ENCODE data around the gene ZNF277.
A peak's percentile ranks its signal among the peaks of the same experiment; 100 is the strongest.

ZNF277 gene

DNA sequence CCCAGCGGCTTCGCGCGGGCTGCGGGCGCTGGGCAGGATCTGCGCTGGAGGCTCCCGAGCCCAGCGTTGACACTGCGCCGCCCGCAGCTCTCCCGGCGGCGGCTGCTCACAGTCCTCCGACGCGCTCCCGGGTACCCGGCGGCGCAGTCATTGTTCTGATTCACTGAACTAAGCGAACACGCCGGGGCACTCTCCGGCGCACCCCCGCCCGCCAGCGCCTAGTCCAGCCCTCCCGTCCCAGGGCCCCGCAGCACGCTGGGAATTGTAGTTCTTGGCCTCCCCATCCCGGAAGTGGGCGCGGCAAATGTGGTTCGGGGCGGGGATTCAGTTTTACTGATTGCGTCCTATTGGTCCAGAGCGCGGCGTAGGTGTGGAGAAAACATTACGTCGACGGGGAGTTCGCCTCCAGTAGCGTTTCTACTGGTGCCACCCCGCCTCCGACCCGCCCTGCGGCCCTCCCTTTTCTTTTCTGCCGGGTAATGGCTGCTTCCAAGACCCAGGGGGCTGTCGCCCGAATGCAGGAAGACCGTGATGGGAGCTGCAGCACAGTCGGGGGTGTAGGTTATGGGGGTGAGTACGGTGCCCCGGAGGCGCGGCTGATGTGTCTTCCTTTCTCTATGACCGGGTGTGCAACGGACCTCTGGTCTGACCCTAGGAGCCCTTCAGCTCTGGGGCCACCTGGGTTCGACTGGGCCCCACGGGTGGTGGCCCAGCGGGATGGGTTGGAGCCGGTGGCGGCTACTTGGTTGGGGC is at the start of gene ZNF277, which contains the start of gene DOCK4:
Gene ZNF277 (plus strand): TSS at position 458 of the 753 bp plus-strand sequence. CDS start 22 bp downstream, at position 480.
Gene DOCK4 (minus strand): TSS at position 162 of the 753 bp plus-strand sequence. CDS start 261 bp downstream, outside the sequence.
- DNase-seq = peak; percentile 98

- peak; percentile 17 for DNase-seq
Observed at GRCh38 chr7:112157072-112157471, 49.4 kb upstream of the ZNF277 start.

GRCh38 chr7:112159351-112159750 is 47.1 kb upstream of the ZNF277 start:
- no peak for DNase-seq

DNA sequence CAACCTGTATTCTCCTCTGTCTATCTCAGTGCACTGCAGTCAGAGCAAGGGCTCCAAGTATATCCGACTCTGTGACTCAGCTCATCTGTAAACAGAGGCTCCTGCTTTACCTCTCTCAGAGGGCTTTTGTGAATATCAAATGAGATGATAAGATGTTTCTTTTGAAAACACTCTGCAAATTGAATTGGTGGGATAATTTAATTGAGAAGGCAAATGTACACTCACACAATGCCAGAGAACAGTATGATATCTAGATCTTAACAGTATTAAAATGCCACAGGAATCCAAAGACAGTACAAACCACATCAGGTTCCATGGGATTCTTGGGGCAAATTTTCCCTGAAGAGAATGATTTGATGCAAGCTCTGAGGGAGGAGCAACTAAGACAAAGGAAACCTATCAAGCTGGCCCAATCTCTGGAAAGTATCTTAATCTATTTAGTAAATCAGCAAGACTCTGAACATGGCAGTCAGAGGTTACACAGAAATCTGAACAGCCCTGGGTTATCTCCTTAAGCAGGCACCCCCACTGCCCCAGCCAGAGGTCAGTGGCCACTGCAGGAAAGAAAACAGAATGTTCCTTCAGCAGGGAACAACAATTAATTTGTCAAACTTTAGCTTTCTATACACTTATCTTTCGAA is 46.2 kb upstream of the ZNF277 start:
- DNase-seq = peak; percentile 21

- DNase-seq = no peak
Observed at GRCh38 chr7:112160771-112161150, 45.7 kb upstream of the ZNF277 start.

- DNase-seq = no peak
Observed at GRCh38 chr7:112161253-112162141, 45.0 kb upstream of the ZNF277 start.

- peak; percentile 61 for DNase-seq
Observed at GRCh38 chr7:112162142-112162766, 44.2 kb upstream of the ZNF277 start.

GRCh38 chr7:112162784-112163506 is 43.5 kb upstream of the ZNF277 start:
- DNase-seq = no peak

DNA sequence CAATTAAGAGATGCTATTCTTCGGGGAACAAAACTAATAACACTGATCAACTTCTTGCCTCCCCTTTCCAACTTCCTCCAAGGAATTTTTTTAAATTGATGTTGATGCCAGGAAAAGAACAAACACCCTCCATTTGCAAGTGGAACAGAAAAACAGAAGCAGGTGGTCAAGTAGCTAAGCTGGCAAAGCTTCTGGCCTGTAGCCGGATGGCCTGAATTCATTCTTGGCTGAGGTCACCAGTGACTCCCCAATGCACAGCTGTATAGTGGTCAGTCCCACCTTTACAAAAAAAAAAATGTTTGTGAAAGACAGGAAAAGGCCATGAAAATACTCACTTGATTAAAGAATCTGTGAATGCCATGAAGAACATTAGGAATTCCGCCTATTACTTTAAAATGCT is 39.3 kb upstream of the ZNF277 start:
- no peak for DNase-seq

DNA sequence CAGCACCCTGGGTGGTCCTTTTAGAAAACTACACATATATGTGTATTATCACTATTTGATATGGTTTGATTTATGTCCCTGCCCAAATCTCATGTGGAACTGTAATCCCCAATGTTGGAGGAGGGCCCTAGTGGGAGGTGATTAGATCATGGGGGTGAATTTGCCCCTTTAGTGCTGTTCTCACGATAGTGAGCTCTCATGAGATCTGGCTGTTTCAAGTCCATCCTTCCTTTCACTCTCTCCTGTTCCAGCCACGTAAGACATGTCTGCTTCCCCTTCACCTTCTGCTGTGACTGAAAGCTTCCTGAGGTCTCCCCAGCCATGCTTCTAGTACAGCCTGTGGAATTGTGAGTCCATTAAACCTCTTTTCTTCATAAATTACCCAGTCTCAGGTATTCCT is 37.6 kb upstream of the ZNF277 start:
- DNase-seq = no peak

- no peak for DNase-seq
Observed at GRCh38 chr7:112171673-112172072, 34.8 kb upstream of the ZNF277 start.

DNA sequence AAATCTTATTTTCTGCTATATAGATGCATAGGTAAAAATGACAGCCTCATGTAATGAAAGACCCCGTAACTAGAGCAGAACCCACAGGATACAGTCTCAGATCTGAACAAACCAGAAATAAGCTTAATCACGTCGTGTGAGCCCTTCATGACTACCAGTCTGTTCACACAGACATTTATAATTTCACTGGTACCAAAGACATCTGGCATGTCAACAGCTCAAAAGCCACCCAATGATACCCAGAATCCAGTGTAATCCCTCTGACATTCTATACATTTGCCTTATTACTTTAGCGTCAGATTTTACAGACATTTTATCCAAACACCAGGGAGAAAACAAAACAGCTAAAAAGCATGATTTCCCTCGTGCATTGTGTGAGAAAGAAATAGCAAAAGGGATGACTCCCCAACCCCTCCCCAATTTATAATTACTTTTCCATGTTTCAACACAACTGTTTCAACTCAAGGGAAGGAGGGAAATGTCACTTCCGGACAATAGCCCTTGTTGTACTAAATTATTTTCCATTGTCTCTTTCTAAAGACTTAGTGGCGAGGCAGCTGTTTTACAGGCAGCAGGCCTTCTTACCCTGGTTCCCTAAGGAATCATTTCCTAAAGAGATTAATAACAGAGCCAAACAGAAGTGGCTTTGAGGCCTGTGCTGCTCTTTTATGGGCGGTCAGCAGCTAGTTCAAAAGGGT is 33.5 kb upstream of the ZNF277 start:
- no peak for DNase-seq

DNA sequence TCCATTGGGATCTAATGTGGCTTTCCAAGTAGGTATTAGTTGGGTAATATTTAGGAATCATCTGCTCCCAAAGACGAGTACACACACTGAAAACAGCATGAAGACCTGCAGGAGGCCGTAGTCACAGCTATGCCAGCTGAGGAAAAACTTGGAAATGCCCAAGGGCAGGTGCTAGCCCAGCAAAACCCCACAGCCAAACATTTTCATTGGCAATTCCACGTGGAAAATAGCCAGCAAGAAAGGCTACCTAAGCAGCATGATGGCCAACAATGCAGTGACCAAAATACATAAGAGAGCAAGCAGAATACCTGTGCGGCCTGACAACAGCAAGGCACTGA is 33.0 kb upstream of the ZNF277 start:
- no peak for DNase-seq

DNA sequence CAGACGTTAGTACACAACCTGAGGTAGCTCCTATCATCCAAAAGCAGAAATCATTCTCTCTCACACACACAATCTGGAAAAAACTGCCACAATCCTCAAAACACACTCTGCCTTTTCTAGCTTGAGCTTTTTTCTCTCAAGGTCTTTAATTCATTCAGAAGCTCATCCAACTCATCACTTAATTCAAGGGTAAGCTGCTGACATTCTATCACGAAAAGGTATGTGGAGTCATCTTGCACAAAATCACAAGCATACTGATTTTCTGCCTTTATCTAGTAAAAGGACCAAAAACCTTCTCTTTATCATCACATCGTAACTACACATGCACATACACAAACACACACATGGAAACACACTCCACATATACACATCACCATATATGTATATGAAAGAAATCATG is 32.3 kb upstream of the ZNF277 start:
- no peak for DNase-seq

DNA sequence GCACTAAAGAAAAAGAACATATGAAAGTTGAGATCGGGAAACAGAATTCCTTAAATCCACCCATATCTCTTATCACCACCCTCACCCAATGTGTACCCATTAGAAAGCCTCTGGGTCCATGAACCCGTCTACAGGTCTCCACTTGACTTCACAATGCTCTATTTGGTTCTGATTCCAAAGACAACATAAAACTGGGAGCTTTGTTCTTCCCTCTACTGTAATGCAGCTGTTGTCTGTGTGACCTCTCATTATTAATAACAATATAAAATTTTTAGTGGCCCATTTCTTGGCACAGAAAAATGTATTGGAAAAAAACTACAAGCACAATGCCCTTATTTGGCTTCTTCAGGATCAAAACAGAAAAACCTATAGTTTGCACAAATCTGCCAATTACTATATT is 30.3 kb upstream of the ZNF277 start:
- DNase-seq = no peak

DNA sequence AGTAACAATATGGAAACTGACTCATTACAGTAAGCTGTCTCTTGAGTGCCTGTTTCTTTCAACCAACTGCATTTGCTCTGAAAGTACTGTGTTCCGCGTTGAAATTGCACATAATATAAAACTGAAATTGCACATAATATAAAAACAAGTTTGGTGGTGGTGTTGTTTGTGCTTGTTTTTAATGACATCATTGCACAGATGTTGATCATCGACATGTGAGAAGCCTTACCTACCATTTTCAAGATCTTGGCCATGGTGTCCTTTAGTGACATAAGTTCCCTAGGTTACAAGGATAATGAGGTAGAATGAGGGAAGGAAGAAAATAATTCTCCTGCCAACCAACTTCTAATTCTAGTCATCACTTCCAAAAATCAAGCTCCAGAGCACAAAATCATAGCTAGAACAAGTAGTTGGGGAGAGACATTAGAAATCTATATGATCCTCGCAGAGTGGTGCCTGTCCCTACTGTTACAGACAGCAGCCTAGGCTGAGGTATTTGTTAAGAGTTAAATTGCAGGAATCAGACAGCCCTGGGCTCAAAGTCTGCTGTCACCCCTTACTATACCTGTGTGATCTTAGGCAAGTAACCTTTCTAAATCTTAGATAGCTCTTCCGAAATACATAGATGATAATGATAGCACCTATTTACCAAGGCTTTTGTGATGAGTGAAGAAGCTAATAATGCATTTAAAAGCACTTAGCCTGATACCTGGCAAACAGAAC is 29.6 kb upstream of the ZNF277 start:
- no peak for DNase-seq

DNA sequence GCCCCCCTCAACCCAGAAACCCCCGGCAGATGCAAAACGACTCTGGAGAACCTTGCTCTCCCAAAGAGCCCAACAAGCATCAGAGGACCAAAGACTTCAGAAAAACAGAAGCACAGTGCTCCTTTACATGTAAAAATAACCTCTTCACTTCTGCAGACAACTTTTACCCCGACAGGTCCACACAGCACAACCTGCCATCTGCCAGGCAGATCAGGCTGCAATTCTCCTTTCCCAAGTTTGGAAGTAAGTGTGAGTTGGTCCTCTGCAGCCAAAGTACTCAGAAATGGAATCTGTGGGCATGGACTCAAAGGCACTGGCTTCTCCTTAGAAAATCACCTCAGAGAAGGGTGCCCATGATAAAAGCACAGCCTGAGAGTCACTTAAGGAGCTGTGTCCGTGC is 26.3 kb upstream of the ZNF277 start:
- no peak for DNase-seq

DNA sequence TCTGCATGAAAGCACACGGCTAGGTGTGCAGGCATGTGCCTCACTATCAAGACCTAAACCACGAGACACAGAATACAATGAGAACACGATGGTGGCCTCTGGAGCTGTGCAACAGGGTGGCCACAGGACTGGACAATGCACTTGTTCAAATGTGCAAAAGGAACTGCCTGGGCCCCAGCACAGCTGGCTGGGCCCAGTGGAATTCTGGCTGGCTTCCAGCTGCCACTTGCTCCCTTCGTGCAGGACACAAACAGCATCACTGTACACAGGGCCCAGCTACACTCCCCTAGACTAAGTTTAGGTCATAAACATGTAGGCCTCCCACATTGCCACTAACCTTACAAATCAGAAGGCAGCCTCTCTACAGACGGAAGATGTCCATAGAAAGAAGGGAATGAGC is 23.7 kb upstream of the ZNF277 start:
- no peak for DNase-seq

DNA sequence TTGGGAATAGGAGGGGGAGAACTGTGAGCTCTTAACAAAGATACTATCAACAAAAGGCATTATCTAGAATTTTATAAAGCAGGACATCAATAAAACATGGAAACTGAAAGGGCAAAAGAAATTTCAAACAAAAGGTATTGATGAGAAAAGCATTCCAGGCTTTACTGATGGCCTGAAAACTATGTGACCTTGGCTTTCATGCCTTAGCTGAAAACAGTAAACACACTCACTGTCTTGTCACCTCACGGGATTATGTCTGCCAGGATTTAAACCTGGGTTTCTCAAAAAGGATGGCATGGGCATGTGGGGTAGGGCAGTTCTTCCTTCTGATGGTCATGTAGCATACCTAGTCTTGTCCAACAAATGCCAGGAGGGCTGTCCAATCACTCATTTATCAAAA is 23.2 kb upstream of the ZNF277 start:
- no peak for DNase-seq

DNA sequence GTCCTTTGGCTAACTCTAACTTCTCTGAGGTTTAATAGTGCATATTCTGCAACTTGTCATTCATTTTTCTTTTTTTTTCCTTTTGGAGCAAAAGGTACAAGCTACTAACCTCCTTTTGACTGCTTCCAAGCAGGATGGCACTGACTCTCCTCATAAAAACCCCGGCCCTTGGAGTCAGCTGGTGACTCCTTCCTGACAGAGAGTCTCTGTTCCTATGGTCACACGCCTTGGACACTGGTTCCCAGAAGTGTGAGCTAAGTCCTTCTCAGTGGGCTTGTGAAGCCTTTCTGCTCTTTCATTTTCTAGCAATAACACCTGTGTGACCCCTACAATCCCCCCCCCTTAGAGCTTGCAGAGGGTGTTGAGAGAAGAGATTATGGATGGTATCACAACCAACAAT is 22.0 kb upstream of the ZNF277 start:
- DNase-seq = no peak
